KMS-11 (cell line): Measurements from ENCODE around the gene KCNA10.

Experiments
- H2AFZ ChIP-seq: fragments of 200-600 bp; sonication (generic); 2 replicates; pipeline ENCODE4 v1.6.1; 2016; ENCODE audit warnings: antibody characterized with exemption, mixed run types, low read depth
- H3K27ac ChIP-seq: fragments of 200-600 bp; sonication (generic); 2 replicates; pipeline ENCODE4 v1.6.1; 2016; ENCODE audit warnings: mild to moderate bottlenecking, mixed run types
- H3K27me3 ChIP-seq: fragments of 200-600 bp; sonication (generic); 2 replicates; pipeline ENCODE4 v1.6.1; 2017; ENCODE audit warnings: mild to moderate bottlenecking, low read depth, mixed run types, moderate library complexity; ENCODE audit not compliant: insufficient read depth
- H3K36me3 ChIP-seq: fragments of 200-600 bp; sonication (generic); 2 replicates; pipeline ENCODE4 v1.6.1; 2017; ENCODE audit warnings: mild to moderate bottlenecking, mixed run types; ENCODE audit not compliant: insufficient read depth
- H3K4me1 ChIP-seq: fragments of 200-600 bp; sonication (generic); 2 replicates; pipeline ENCODE4 v1.6.1; 2016; ENCODE audit warnings: mild to moderate bottlenecking, low read depth, mixed run types; ENCODE audit not compliant: poor library complexity, severe bottlenecking
- H3K4me2 ChIP-seq: fragments of 200-600 bp; sonication (generic); 2 replicates; pipeline ENCODE4 v1.7.0; 2016; ENCODE audit warnings: mild to moderate bottlenecking, mixed run types
- H3K4me3 ChIP-seq: fragments of 200-600 bp; sonication (generic); IDR thresholded peaks from 2 replicates; pipeline ENCODE4 v1.6.1; 2017; ENCODE audit warnings: low read depth, low read length, mixed read lengths; ENCODE audit not compliant: insufficient read depth
- H3K79me2 ChIP-seq: fragments of 200-600 bp; sonication (generic); 2 replicates; pipeline ENCODE4 v1.6.1; 2016; ENCODE audit warnings: low read depth, mixed run types; ENCODE audit not compliant: insufficient read depth
- H3K9ac ChIP-seq: fragments of 200-600 bp; sonication (generic); 2 replicates; pipeline ENCODE4 v1.6.1; 2016; ENCODE audit warnings: mild to moderate bottlenecking, mixed run types
- H4K20me1 ChIP-seq: fragments of 200-600 bp; sonication (generic); 2 replicates; pipeline ENCODE4 v1.6.1; 2016; ENCODE audit warnings: mild to moderate bottlenecking, mixed run types; ENCODE audit not compliant: insufficient read depth
- TF ChIP-seq, protein P1 (sequence below): fragments of 200-600 bp; sonication (generic); conservative IDR thresholded peaks from 2 replicates; pipeline ENCODE4 v1.6.1; 2017; ENCODE audit warnings: low read depth, mild to moderate bottlenecking, antibody characterized with exemption, low read length, moderate library complexity, mixed read lengths

Gene KCNA10

DNA sequence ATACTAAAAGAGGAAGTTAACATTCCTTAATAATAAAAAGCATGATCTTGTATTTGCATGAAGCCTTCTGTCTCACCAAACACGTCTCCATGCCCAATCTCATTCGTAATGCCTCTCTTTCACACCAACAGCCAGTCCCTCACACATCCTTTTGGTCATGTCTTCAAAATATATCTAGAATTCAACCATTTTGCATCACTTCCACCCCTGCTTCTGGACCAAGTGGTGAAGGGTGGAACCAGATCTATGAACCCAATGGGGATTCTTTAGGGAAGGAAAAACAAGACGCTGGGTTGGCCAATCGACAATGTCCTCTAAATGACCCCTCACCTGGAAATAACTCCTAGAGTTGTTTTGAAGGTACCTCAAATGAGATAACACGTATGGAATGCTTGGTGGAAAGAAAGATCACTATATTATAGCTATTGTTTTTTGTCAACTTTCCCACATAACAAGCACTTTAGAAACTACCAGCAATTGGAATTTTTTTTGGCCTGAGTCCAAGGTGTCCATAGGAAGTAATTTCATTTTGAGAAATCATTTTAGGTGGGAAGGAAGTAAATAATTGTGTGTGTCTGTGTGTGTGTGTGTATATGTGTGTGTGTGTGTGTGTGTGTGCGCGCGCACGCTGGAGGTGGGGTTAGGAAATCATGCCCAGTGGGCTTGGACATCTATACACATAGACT lies at the start of gene KCNA10:
TSS of gene KCNA10 (minus strand) at position 51 of the 686 bp plus-strand sequence. CDS start 388 bp downstream, outside the sequence.
- Histone ChIP-seq H3K4me2 (no peak within 1 kb of the TSS), H3K4me1 (no peaks in the 10 kb centered on the region), H3K79me2 (no peaks in the 10 kb centered on the region), H2AFZ (no peak within 1 kb of the TSS), H3K27me3 (no peaks in the 10 kb centered on the region), H3K9ac (no peak within 1 kb of the TSS), H4K20me1 (no peaks in the 10 kb centered on the region), H3K27ac (no peak within 1 kb of the TSS), H3K4me3 (no peak within 1 kb of the TSS), H3K36me3 (no peaks in the 10 kb centered on the region)
- TF ChIP-seq, protein P1, sequence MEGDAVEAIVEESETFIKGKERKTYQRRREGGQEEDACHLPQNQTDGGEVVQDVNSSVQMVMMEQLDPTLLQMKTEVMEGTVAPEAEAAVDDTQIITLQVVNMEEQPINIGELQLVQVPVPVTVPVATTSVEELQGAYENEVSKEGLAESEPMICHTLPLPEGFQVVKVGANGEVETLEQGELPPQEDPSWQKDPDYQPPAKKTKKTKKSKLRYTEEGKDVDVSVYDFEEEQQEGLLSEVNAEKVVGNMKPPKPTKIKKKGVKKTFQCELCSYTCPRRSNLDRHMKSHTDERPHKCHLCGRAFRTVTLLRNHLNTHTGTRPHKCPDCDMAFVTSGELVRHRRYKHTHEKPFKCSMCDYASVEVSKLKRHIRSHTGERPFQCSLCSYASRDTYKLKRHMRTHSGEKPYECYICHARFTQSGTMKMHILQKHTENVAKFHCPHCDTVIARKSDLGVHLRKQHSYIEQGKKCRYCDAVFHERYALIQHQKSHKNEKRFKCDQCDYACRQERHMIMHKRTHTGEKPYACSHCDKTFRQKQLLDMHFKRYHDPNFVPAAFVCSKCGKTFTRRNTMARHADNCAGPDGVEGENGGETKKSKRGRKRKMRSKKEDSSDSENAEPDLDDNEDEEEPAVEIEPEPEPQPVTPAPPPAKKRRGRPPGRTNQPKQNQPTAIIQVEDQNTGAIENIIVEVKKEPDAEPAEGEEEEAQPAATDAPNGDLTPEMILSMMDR: no peak

GRCh38 chr1:110566836-110567235 lies 47.9 kb upstream of the KCNA10 start:
- Histone ChIP-seq H3K4me3 (no peak overlapping the region), H3K9ac (no peak overlapping the region), H3K4me2 (no peak overlapping the region), H3K4me1 (no peaks in the 10 kb centered on the region), H3K27ac (no peak overlapping the region), H3K36me3 (no peaks in the 10 kb centered on the region), H4K20me1 (no peaks in the 10 kb centered on the region), H3K79me2 (no peaks in the 10 kb centered on the region), H3K27me3 (no peaks in the 10 kb centered on the region), H2AFZ (no peak overlapping the region)
- TF ChIP-seq, protein P1: no peak

DNA sequence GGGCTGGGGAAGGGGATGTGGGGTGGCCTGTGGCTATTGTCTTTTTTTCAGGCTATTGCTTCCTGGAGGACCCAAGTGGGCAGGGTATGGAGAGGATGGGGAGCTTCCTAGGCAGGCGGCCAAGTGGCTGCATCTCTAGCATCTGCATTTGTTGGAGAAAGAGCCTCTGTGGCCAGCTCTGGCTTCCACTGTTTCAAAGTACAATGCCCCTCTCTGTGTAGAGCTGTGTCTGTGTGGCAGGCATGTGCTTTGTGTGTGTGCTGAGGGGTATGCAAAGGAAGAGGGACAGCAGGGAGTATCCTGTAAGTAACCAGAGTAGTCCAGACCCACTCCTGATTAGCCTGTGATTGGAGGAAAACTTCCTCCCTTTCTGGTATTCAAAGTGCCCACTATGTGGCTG lies 46.6 kb upstream of the KCNA10 start:
- no peak overlapping the region for H3K27ac ChIP-seq
- H4K20me1 ChIP-seq: no peaks in the 10 kb centered on the region
- no peak overlapping the region for H3K9ac ChIP-seq
- no peaks in the 10 kb centered on the region for H3K79me2 ChIP-seq
- H3K4me3 ChIP-seq: no peak overlapping the region
- no peaks in the 10 kb centered on the region for H3K27me3 ChIP-seq
- H3K4me1 ChIP-seq: no peaks in the 10 kb centered on the region
- H2AFZ ChIP-seq: no peak overlapping the region
- TF ChIP-seq, protein P1: no peak
- H3K36me3 ChIP-seq: no peaks in the 10 kb centered on the region
- H3K4me2 ChIP-seq: no peak overlapping the region

DNA sequence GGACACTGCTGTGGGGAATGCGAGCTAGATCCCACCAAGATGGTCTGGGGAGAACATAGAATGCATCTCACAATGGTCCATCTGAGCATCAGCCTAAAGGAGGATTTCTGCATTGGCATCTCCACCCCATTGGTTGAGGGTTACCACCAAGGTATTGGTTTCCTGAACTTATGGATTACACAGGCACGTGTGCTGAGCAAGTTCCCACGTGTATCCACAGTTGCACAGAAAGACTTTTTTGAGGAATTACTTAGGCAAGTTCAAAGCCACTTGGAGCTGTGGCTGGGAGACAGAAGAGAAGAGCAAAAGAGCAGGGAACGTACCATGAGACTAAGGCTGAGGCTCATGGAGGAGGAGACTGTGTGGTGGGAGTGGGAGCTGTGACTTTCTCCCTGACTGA lies 44.1 kb upstream of the KCNA10 start:
- no peaks in the 10 kb centered on the region for H4K20me1 ChIP-seq
- TF ChIP-seq, protein P1: no peak
- H3K79me2 ChIP-seq: no peaks in the 10 kb centered on the region
- H3K4me2 ChIP-seq: no peak overlapping the region
- no peak overlapping the region for H3K9ac ChIP-seq
- no peak overlapping the region for H3K27ac ChIP-seq
- H3K4me3 ChIP-seq: no peak overlapping the region
- no peaks in the 10 kb centered on the region for H3K27me3 ChIP-seq
- no peaks in the 10 kb centered on the region for H3K4me1 ChIP-seq
- H2AFZ ChIP-seq: no peak overlapping the region
- no peaks in the 10 kb centered on the region for H3K36me3 ChIP-seq
